ENCODE data around the gene AAGAB.

DNA sequence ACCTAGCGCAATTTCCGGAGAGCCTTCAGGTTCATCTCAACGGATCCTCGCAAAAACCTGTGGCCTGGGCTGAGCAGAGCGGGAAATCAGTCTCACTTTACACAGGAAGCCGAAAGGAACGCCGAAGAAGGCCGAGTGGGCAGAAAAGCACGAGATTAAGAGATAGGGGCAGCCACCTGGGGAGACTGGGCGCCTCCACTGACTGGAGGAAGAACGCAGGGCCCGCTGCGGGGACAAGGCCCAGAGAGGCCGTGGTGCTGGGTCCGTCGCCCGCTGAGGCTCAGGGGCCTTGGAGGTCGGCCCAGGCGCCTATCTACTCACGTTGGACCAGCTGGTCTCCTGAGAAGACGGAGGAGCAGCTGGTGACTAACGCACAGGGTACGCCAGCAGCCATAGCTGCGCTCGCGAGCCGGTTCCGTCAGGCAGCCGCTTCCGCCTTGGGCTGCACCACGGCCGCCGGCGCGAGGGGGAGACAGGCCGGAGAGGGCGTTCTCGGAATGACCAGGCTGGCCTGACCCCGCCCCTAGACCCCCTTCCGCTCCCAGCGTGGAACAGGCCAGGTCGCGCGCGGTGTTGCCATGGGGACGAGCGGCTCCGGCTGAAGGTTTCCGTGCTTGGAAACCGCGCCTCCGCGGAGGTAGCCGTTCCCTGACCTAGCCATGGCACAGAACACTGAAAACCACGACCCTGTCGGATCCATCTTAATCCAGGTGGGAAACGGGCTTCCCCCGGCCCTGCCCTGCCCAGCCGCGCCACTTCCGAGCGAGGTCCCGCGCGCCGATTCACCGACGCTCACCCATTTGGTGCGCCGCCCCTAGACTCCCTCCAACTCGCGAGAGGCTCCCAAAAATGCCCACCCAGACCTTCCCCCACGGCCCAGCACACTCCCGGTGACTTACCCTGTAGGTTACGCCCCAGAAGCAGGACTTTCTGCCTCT is at the start of gene AAGAB, which contains the start of gene IQCH:
- TF ChIP-seq CTCF (conservative IDR thresholded peaks at IDR 0.05) (no peak), ZFX (IDR thresholded peaks at IDR 0.05) (peak; percentile 87)

Measured in C4-2B (cell line).